Kidney (tissue), 14 donors: ENCODE data around the gene ASB3. TPM values are rescaled to one million over a fixed set of nuclear protein-coding genes. Genes with fewer than 3 reads are reported as not detected.

Experiments used
- DNase-seq, 5 donors: peaks; one replicate each; pipeline ENCODE4 v3.0.0-alpha.2; 2013 to 2020
- FAIRE-seq: peaks from 2 replicates; lab custom pipeline; 2012; peaks lifted over from hg19 to GRCh38; lab: Jason Lieb, UNC
- H3K27ac ChIP-seq, 2 donors: one replicate each; pipeline ENCODE4 v1.7.0; 2013; ENCODE audit warnings: low read depth in 2 of 2, low read length in 2 of 2, inconsistent platforms in 1 of 2
- H3K27me3 ChIP-seq: one replicate; pipeline ENCODE4 v1.7.1; 2013; ENCODE audit warnings: low read length, inconsistent platforms; ENCODE audit not compliant: control insufficient read depth, insufficient read depth
- H3K36me3 ChIP-seq, 3 donors: one replicate each; pipeline versions ENCODE4 v1.7.0 to v1.7.1; 2013; ENCODE audit warnings: low read length in 3 of 3, control low read depth in 1 of 3, inconsistent platforms in 1 of 3; ENCODE audit not compliant: insufficient read depth in 3 of 3, control insufficient read depth in 2 of 3
- H3K4me1 ChIP-seq, 3 donors: one replicate each; pipeline versions ENCODE4 v1.7.0 to v1.7.1; 2013; ENCODE audit warnings: low read length in 3 of 3, inconsistent platforms in 1 of 3, low read depth in 1 of 3; ENCODE audit not compliant: control insufficient read depth in 2 of 3, insufficient read depth in 2 of 3
- H3K4me3 ChIP-seq, 3 donors: one replicate each; pipeline versions ENCODE4 v1.7.0 to v1.8.1; 2013; ENCODE audit warnings: low read length in 3 of 3, control low read depth in 1 of 3, inconsistent platforms in 1 of 3
- H3K9ac ChIP-seq, 3 donors: one replicate each; pipeline versions ENCODE4 v1.7.0 to v1.7.1; 2013; ENCODE audit warnings: low read length in 3 of 3, control low read depth in 1 of 3, inconsistent platforms in 1 of 3
- H3K9me3 ChIP-seq, 3 donors: one replicate each; pipeline versions ENCODE4 v1.7.0 to v1.7.1; 2013; ENCODE audit warnings: low read length in 3 of 3, control low read depth in 1 of 3, inconsistent platforms in 1 of 3; ENCODE audit not compliant: control insufficient read depth in 2 of 3, insufficient read depth in 1 of 3
- intact Hi-C: fragments of 100-400 bp; cut with DNase I; formaldehyde crosslinking; loops from one replicate; pipeline ENCODE4 v1.11.1; 2022
- polyA plus RNA-seq: library from polyadenylated mRNA; stranded (reverse); fragments of 350-450 nt; fragmentation: Illumina TruSeq; extraction: RNeasy Lipid Tissue Mini Kit (QIAGEN cat#74804); gene quantifications from one replicate; pipeline ENCODE4 v1.2.3, GENCODE V29; 2014; ENCODE audit warnings: low read depth, low replicate concordance; ENCODE audit not compliant: insufficient read depth
- total RNA-seq: library from RNA; stranded (reverse); fragmentation: NEBNext Ultra II Directional; extraction: Animal tissue kit (Norgen Biotek cat#: 25700); gene quantifications from one replicate; pipeline ENCODE4 v1.2.1, GENCODE V29; 2021
- TF ChIP-seq, protein P1 (sequence below): IDR thresholded peaks from 3 replicates; pipeline ENCODE4 v1.5.1; 2012; ENCODE audit warnings: mild to moderate bottlenecking, moderate library complexity, borderline replicate concordance; ENCODE audit not compliant: insufficient read depth; ENCODE audit errors: extremely low read depth
- donor health status: control.
- donor health status: control.
- donor health status: control.
- donor health status: control.
- donor health status: control.
- donor health status: DM: yes; HTN: yes; CAD: no.
- donor health status: Normal renal cell carcinoma (clear cell type).

Gene ASB3
- total and polyA plus RNA-seq, 2 donors from 2014 or later = 8.0 to 20.1 TPM

DNA sequence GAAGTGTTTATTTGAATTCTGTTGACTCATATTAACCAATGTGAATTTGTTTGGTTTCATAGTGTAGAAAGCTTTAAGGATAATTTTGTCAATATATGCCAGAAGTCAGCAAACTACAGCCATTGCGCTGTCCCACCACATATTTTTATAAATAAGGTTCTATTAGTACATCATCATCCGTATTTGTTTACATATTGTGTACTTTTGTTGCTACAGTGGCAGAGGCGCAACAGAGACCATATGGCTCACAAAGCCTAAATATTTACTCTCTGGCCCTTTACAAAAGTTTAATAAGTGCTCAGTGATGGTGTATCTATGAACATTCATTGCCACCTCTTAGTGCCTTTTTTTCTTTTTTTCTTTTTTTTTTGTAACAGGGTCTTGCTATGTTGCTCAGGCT, 6.5 kb upstream of the ASB3 start:
- H3K9me3 ChIP-seq = no peaks in the 10 kb centered on the region
- H3K4me1 ChIP-seq = peaks cover 0 to 1% (median 0%) of the 10 kb centered on the region in 3 donors
- DNase-seq = no peak
- H3K27ac ChIP-seq = no peak overlapping the region
- H3K9ac ChIP-seq = no peak overlapping the region
- no peak overlapping the region for H3K4me3 ChIP-seq
- TF ChIP-seq, protein P1, sequence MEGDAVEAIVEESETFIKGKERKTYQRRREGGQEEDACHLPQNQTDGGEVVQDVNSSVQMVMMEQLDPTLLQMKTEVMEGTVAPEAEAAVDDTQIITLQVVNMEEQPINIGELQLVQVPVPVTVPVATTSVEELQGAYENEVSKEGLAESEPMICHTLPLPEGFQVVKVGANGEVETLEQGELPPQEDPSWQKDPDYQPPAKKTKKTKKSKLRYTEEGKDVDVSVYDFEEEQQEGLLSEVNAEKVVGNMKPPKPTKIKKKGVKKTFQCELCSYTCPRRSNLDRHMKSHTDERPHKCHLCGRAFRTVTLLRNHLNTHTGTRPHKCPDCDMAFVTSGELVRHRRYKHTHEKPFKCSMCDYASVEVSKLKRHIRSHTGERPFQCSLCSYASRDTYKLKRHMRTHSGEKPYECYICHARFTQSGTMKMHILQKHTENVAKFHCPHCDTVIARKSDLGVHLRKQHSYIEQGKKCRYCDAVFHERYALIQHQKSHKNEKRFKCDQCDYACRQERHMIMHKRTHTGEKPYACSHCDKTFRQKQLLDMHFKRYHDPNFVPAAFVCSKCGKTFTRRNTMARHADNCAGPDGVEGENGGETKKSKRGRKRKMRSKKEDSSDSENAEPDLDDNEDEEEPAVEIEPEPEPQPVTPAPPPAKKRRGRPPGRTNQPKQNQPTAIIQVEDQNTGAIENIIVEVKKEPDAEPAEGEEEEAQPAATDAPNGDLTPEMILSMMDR = no peak
- H3K36me3 ChIP-seq = peaks cover 2 to 16% (median 4%) of the 10 kb centered on the region in 3 donors
- FAIRE-seq = no peak
- intact Hi-C loops = no loop called here
- no peaks in the 10 kb centered on the region for H3K27me3 ChIP-seq

DNA sequence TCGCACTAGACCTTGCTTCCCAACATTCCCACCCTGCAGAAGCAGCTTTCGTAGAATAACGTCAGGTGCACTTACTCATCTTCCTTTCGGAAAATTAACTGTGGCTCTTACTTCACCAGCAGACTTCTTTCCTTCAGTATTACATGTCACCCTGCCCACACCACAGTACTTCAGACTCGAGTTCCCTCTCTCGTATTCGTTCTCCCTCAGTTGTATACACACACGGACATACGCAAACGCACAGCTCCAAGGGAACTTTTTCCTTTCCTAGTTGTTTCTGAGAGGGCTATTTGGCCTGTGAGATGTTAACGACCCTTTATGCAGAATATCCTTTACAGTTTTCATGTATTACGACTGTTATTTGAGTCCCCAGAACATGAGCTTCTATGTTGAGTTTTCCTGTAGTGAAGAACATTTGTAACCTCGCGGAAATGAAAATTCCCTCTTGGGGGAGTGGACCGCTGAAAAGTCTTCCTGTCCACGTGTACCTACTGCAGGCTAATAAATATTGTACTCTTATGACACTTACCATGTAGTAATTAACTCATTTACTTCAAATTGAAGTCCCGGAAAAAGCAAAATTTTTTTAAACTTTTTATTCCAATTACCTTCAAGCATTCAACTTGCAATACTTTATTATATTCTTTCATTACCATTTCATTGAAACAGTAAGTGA, 999 bp upstream of the ASB3 start:
- FAIRE-seq (no peak), DNase-seq (peak in 2 of 5 donors; percentile 22 to 24)
- peak overlapping the region; percentile 94 to 98 (median 98) for H3K4me3 ChIP-seq
- H3K9me3 ChIP-seq = no peaks in the 10 kb centered on the region
- TF ChIP-seq, protein P1 = no peak
- intact Hi-C loops = no loop called here
- H3K9ac ChIP-seq = peak overlapping the region; percentile 62 to 82 (median 78)
- H3K27me3 ChIP-seq = no peaks in the 10 kb centered on the region
- no peaks in the 10 kb centered on the region for H3K36me3 ChIP-seq
- peak overlapping the region in 1 of 2 donors; percentile 49 for H3K27ac ChIP-seq
- peaks cover 0 to 22% (median 3%) of the 10 kb centered on the region in 3 donors for H3K4me1 ChIP-seq

DNA sequence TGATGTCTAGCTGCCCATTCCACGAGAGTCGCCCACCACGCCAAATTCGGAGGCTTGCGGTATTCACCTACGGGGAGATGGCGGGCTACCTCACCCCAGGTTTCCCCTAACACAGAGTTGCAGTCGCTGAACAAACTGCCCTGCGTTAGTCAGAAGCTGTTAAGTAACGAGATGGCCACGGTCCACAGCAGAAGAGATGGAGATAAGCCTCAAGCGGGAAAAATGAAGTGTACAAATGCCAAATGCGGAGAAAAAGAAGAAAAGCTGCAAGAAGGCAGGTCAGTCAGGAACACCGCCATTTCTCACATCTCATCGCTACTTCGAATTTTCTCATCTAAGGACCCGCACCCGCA, 425 bp downstream of the ASB3 start:
- intact Hi-C loops = no loop called here
- H3K27ac ChIP-seq = peak overlapping the region; percentile 49 to 68
- peaks cover 0 to 22% (median 3%) of the 10 kb centered on the region in 3 donors for H3K4me1 ChIP-seq
- no peak for FAIRE-seq
- peak overlapping the region; percentile 94 to 98 (median 98) for H3K4me3 ChIP-seq
- H3K36me3 ChIP-seq = no peaks in the 10 kb centered on the region
- peak in 3 of 5 donors; percentile 66 to 80 (median 67) for DNase-seq
- H3K27me3 ChIP-seq = no peaks in the 10 kb centered on the region
- TF ChIP-seq, protein P1 = no peak
- no peaks in the 10 kb centered on the region for H3K9me3 ChIP-seq
- H3K9ac ChIP-seq = peak overlapping the region; percentile 62 to 96 (median 77)
